ENCODE results near the gene GRIN3A. TPM values are rescaled to one million over a fixed set of nuclear protein-coding genes. Genes with fewer than 3 reads are reported as not detected.

Gene GRIN3A
- total RNA-seq, 2 donors from 2014 or later = not detected

GRCh38 chr9:101764472-101764871 is 26.0 kb upstream of the GRIN3A start:
- no peaks in the 10 kb centered on the region for H3K36me3 Mint-ChIP-seq (ENCODE audit: low read depth)
- no peaks in the 10 kb centered on the region for H3K9me3 Mint-ChIP-seq
- no peaks in the 10 kb centered on the region for H3K4me1 Mint-ChIP-seq
- H3K4me3 ChIP-seq (ENCODE audit: low read length) = no peak overlapping the region
- no peaks in the 10 kb centered on the region for H3K27me3 ChIP-seq (ENCODE audit: control insufficient read depth, insufficient read depth, low read length, poor library complexity, severe bottlenecking)
- H3K27me3 Mint-ChIP-seq (ENCODE audit: insufficient read depth) = no peaks in the 10 kb centered on the region
- no peak for DNase-seq
- no peak for TF ChIP-seq CTCF (conservative IDR thresholded peaks at IDR 0.05)
- no peak overlapping the region for H3K9ac ChIP-seq (ENCODE audit: extremely low read depth, low read length, poor library complexity, severe bottlenecking)
- 75 to 84% methylated on average over 2 to 3 of the region's 3 CpGs for WGBS, 2 experiments (ENCODE audit: insufficient coverage in 1 of 2, insufficient read length in 1 of 2)
- no peak overlapping the region for H3K27ac ChIP-seq (ENCODE audit: low read depth, low read length)
- H3K36me3 ChIP-seq (ENCODE audit: control insufficient read depth, insufficient read depth, low read length) = no peaks in the 10 kb centered on the region
- no peak overlapping the region for H3K27ac Mint-ChIP-seq
- no peak overlapping the region for H3K4me3 Mint-ChIP-seq
- no peaks in the 10 kb centered on the region for H3K4me1 ChIP-seq (ENCODE audit: control insufficient read depth, insufficient read depth, low read length)
- peaks cover 12% of the 10 kb centered on the region for H3K9me3 ChIP-seq (ENCODE audit: control insufficient read depth, low read length)

- no peak for TF ChIP-seq CTCF (conservative IDR thresholded peaks at IDR 0.05)
- H3K36me3 ChIP-seq (ENCODE audit: control insufficient read depth, insufficient read depth, low read length) = no peaks in the 10 kb centered on the region
- no peak overlapping the region for H3K27ac ChIP-seq (ENCODE audit: low read depth, low read length)
- H3K9ac ChIP-seq (ENCODE audit: extremely low read depth, low read length, poor library complexity, severe bottlenecking) = no peak overlapping the region
- no peaks in the 10 kb centered on the region for H3K27me3 ChIP-seq (ENCODE audit: control insufficient read depth, insufficient read depth, low read length, poor library complexity, severe bottlenecking)
- no peaks in the 10 kb centered on the region for H3K36me3 Mint-ChIP-seq (ENCODE audit: low read depth)
- no peaks in the 10 kb centered on the region for H3K4me1 Mint-ChIP-seq
- no peaks in the 10 kb centered on the region for H3K9me3 ChIP-seq (ENCODE audit: control insufficient read depth, low read length)
- no peaks in the 10 kb centered on the region for H3K9me3 Mint-ChIP-seq
- no peak for DNase-seq
- H3K27me3 Mint-ChIP-seq (ENCODE audit: insufficient read depth) = peaks cover 5% of the 10 kb centered on the region
- H3K4me3 ChIP-seq (ENCODE audit: low read length) = no peak overlapping the region
- no peak overlapping the region for H3K4me3 Mint-ChIP-seq
- no peak overlapping the region for H3K27ac Mint-ChIP-seq
- 79% methylated on average over 2 of the region's 2 CpGs; no CpG with 5 or more reads in 1 of the 2 experiments for WGBS, 2 experiments (ENCODE audit: insufficient coverage in 1 of 2, insufficient read length in 1 of 2)
- no peaks in the 10 kb centered on the region for H3K4me1 ChIP-seq (ENCODE audit: control insufficient read depth, insufficient read depth, low read length)
These were observed 20.0 kb upstream of the GRIN3A start for GRCh38 chr9:101758304-101758930.

- H3K9me3 Mint-ChIP-seq = no peaks in the 10 kb centered on the region
- WGBS, 2 experiments (ENCODE audit: insufficient coverage in 1 of 2, insufficient read length in 1 of 2) = 90 to 100% methylated on average over 2 to 4 of the region's 5 CpGs
- Histone ChIP-seq H3K4me1 (ENCODE audit: control insufficient read depth, insufficient read depth, low read length) (no peaks in the 10 kb centered on the region), H3K9ac (ENCODE audit: extremely low read depth, low read length, poor library complexity, severe bottlenecking) (no peak overlapping the region), H3K27ac (ENCODE audit: low read depth, low read length) (no peak overlapping the region), H3K36me3 (ENCODE audit: control insufficient read depth, insufficient read depth, low read length) (no peaks in the 10 kb centered on the region), H3K4me3 (ENCODE audit: low read length) (no peak overlapping the region), H3K9me3 (ENCODE audit: control insufficient read depth, low read length) (peaks cover 6% of the 10 kb centered on the region), H3K27me3 (ENCODE audit: control insufficient read depth, insufficient read depth, low read length, poor library complexity, severe bottlenecking) (no peaks in the 10 kb centered on the region)
- no peak for TF ChIP-seq CTCF (conservative IDR thresholded peaks at IDR 0.05)
- DNase-seq = no peak
- H3K4me1 Mint-ChIP-seq = no peaks in the 10 kb centered on the region
- H3K27me3 Mint-ChIP-seq (ENCODE audit: insufficient read depth) = peaks cover 5% of the 10 kb centered on the region
- no peak overlapping the region for H3K4me3 Mint-ChIP-seq
- no peaks in the 10 kb centered on the region for H3K36me3 Mint-ChIP-seq (ENCODE audit: low read depth)
- H3K27ac Mint-ChIP-seq = no peak overlapping the region
These were observed 15.3 kb upstream of the GRIN3A start for GRCh38 chr9:101753716-101754115.
